Measurements from ENCODE around the gene BSND. TPM values are rescaled to one million over a fixed set of nuclear protein-coding genes. Genes with fewer than 3 reads are reported as not detected.

Gene BSND
- polyA plus RNA-seq, 1 of the 3 experiments (the other 2 are of a cell fraction): not detected

- no peak overlapping the region for H2AFZ ChIP-seq (ENCODE audit: low read depth)
- TF ChIP-seq SIN3A (IDR thresholded peaks at IDR 0.05; ENCODE audit: borderline replicate concordance, low read depth, low read length): no peak
- TF ChIP-seq FOXJ3 (CRISPR knock-in tag; IDR thresholded peaks at IDR 0.05): no peak
- 89% methylated on average over 4 of the region's 4 CpGs for WGBS (ENCODE audit: low lambda C conversion rate)
- DNase-seq: no peak
- H3K9me2 ChIP-seq: no peaks in the 10 kb centered on the region
- H3F3A ChIP-seq (replicated peaks; ENCODE audit: insufficient read depth): no peaks in the 10 kb centered on the region
- CTCF ChIA-PET: interaction anchor here (0.9 to 11.0 kb wide), 5 partner anchors 8 to 45 kb away, joined by 5 to 123 read pairs (median 56); partner anchors contain the start of gene BSND
- H3K4me1 ChIP-seq (ENCODE audit: control insufficient read depth in 1 of 2, insufficient read depth in 2 of 2, low read depth in 1 of 2, low read length in 1 of 2): peaks cover 0 to 11% of the 10 kb centered on the region in 2 experiments; a peak in 1 of 4 replicates
- no peaks in the 10 kb centered on the region for H3K9me3 ChIP-seq
- H3K27ac ChIP-seq (ENCODE audit: low read depth in 2 of 2, low read length in 1 of 2): no peak overlapping the region
- H3K79me2 ChIP-seq (ENCODE audit: insufficient read depth): no peaks in the 10 kb centered on the region
- H3K36me3 ChIP-seq (replicated peaks in 1 of 2; ENCODE audit: control insufficient read depth in 1 of 2, insufficient read depth in 2 of 2, low read length in 1 of 2): no peaks in the 10 kb centered on the region
- H3K4me3 ChIP-seq (ENCODE audit: low read depth in 2 of 2, low read length in 1 of 2): no peak overlapping the region
- H3K9ac ChIP-seq: no peak overlapping the region
- H3K27me3 ChIP-seq (ENCODE audit: insufficient read depth): no peaks in the 10 kb centered on the region
- H4K20me1 ChIP-seq (ENCODE audit: insufficient read depth): no peaks in the 10 kb centered on the region
- no peak overlapping the region for H3K4me2 ChIP-seq
- POLR2A ChIA-PET: no interaction called here
These were observed 9.8 kb upstream of the BSND start for GRCh38 chr1:54988975-54989374.

- CTCF ChIA-PET: interaction anchor here (0.8 to 11.0 kb wide), 6 partner anchors 8 to 45 kb away, joined by 3 to 123 read pairs (median 34); partner anchors contain the start of gene BSND
- Histone ChIP-seq H3K9me3 (no peaks in the 10 kb centered on the region), H3K4me1 (ENCODE audit: control insufficient read depth in 1 of 2, insufficient read depth in 2 of 2, low read depth in 1 of 2, low read length in 1 of 2) (peaks cover 0 to 11% of the 10 kb centered on the region in 2 experiments; a peak in 1 of 4 replicates), H2AFZ (ENCODE audit: low read depth) (no peak overlapping the region), H3K9me2 (no peaks in the 10 kb centered on the region), H4K20me1 (ENCODE audit: insufficient read depth) (no peaks in the 10 kb centered on the region), H3K79me2 (ENCODE audit: insufficient read depth) (no peaks in the 10 kb centered on the region), H3K27me3 (ENCODE audit: insufficient read depth) (no peaks in the 10 kb centered on the region), H3F3A (replicated peaks; ENCODE audit: insufficient read depth) (no peaks in the 10 kb centered on the region), H3K36me3 (replicated peaks in 1 of 2; ENCODE audit: control insufficient read depth in 1 of 2, insufficient read depth in 2 of 2, low read length in 1 of 2) (no peaks in the 10 kb centered on the region), H3K4me2 (no peak overlapping the region), H3K9ac (no peak overlapping the region), H3K27ac (ENCODE audit: low read depth in 2 of 2, low read length in 1 of 2) (no peak overlapping the region), H3K4me3 (ENCODE audit: low read depth in 2 of 2, low read length in 1 of 2) (no peak overlapping the region)
- no peak for DNase-seq
- POLR2A ChIA-PET: no interaction called here
- no CpG with 5 or more reads among the region's 8 CpGs for WGBS (ENCODE audit: low lambda C conversion rate)
- TF ChIP-seq FOSL2 (IDR thresholded peaks at IDR 0.05; ENCODE audit: borderline replicate concordance, low read depth) (no peak), RAD21 (IDR thresholded peaks at IDR 0.05; ENCODE audit: low read length) (no peak), CHD2 (IDR thresholded peaks at IDR 0.05; ENCODE audit: low read length, partially characterized antibody) (no peak), RCOR1 (IDR thresholded peaks at IDR 0.05; ENCODE audit: low read length) (no peak), ELF1 (IDR thresholded peaks at IDR 0.05) (no peak), TCF12 (IDR thresholded peaks at IDR 0.05) (no peak), PBX3 (IDR thresholded peaks at IDR 0.05) (no peak), FOXJ3 (CRISPR knock-in tag; IDR thresholded peaks at IDR 0.05) (no peak), CTCF (IDR thresholded peaks at IDR 0.05) (no peak), YY1 (IDR thresholded peaks at IDR 0.05; ENCODE audit: low read depth) (no peak), NFIC (IDR thresholded peaks at IDR 0.05; ENCODE audit: borderline replicate concordance) (no peak), RFX5 (IDR thresholded peaks at IDR 0.05; ENCODE audit: low read length) (no peak), JUND (IDR thresholded peaks at IDR 0.05) (no peak)
These were observed 9.3 kb upstream of the BSND start for GRCh38 chr1:54989473-54989872.
